Stimulated activated CD8-positive, alpha-beta memory T cell treated with anti-CD3 and anti-CD28 coated beads, Interleukin-15, amount 100 ng/mL, for 48 hours (primary cell): ENCODE data around the gene PIK3CB.
"Not testable (repeated sequence)": the region's sequence is repeated elsewhere in the genome, so short reads cannot be mapped to it uniquely, and the experiment has no call there.

Experiments used
- DNase-seq, 2 donors: peaks; one replicate each; pipeline ENCODE4 v3.0.0-alpha.2; 2020; ENCODE audit warnings: low read depth in 2 of 2

The PIK3CB gene

GRCh38 chr3:138761002-138761401 is 73.7 kb downstream of the PIK3CB start:
- DNase-seq = no peak

- DNase-seq = no peak
These were observed 86.5 kb downstream of the PIK3CB start for GRCh38 chr3:138748190-138748589.

GRCh38 chr3:138747225-138747624 is 87.5 kb downstream of the PIK3CB start:
- DNase-seq = no peak

- DNase-seq = no peak
These were observed 94.7 kb downstream of the PIK3CB start for GRCh38 chr3:138740072-138740471.

GRCh38 chr3:138732456-138732855 is 102.3 kb downstream of the PIK3CB start:
- no peak for DNase-seq

GRCh38 chr3:138726946-138727730 is 107.6 kb downstream of the PIK3CB start:
- DNase-seq = no peak

GRCh38 chr3:138726042-138726441 is 108.7 kb downstream of the PIK3CB start:
- DNase-seq = not testable (repeated sequence)

- DNase-seq = no peak
These were observed 109.6 kb downstream of the PIK3CB start for GRCh38 chr3:138725116-138725515.

GRCh38 chr3:138724443-138724842 is 110.3 kb downstream of the PIK3CB start:
- no peak for DNase-seq

GRCh38 chr3:138718849-138719248 is 115.9 kb downstream of the PIK3CB start:
- DNase-seq = no peak

GRCh38 chr3:138717348-138717747 is 117.4 kb downstream of the PIK3CB start:
- DNase-seq = no peak

GRCh38 chr3:138712086-138712485 is 122.6 kb downstream of the PIK3CB start:
- no peak for DNase-seq

GRCh38 chr3:138705675-138706074 is 129.1 kb downstream of the PIK3CB start:
- DNase-seq = no peak

- no peak for DNase-seq
These were observed 137.9 kb downstream of the PIK3CB start for GRCh38 chr3:138696666-138697370.

GRCh38 chr3:138694287-138695007 is 140.3 kb downstream of the PIK3CB start:
- no peak for DNase-seq

- no peak for DNase-seq
These were observed 142.6 kb downstream of the PIK3CB start for GRCh38 chr3:138692152-138692551.

GRCh38 chr3:138691351-138691750 is 143.4 kb downstream of the PIK3CB start:
- DNase-seq = no peak

- no peak for DNase-seq
These were observed 144.7 kb downstream of the PIK3CB start for GRCh38 chr3:138690036-138690435.

- no peak for DNase-seq
These were observed 145.8 kb downstream of the PIK3CB start for GRCh38 chr3:138688871-138689299.

- no peak for DNase-seq
These were observed 147.5 kb downstream of the PIK3CB start for GRCh38 chr3:138687236-138687635.

GRCh38 chr3:138686771-138687221 is 147.9 kb downstream of the PIK3CB start:
- DNase-seq = no peak

GRCh38 chr3:138684396-138684795 is 150.3 kb downstream of the PIK3CB start:
- no peak for DNase-seq
